ENCODE results near the gene CTIF. TPM values are rescaled to one million over a fixed set of nuclear protein-coding genes. Genes with fewer than 3 reads are reported as not detected.

CTIF gene
- total RNA-seq, 4 donors from 2014 or later, result 29.0 to 61.5 (median 37.7) TPM

DNA sequence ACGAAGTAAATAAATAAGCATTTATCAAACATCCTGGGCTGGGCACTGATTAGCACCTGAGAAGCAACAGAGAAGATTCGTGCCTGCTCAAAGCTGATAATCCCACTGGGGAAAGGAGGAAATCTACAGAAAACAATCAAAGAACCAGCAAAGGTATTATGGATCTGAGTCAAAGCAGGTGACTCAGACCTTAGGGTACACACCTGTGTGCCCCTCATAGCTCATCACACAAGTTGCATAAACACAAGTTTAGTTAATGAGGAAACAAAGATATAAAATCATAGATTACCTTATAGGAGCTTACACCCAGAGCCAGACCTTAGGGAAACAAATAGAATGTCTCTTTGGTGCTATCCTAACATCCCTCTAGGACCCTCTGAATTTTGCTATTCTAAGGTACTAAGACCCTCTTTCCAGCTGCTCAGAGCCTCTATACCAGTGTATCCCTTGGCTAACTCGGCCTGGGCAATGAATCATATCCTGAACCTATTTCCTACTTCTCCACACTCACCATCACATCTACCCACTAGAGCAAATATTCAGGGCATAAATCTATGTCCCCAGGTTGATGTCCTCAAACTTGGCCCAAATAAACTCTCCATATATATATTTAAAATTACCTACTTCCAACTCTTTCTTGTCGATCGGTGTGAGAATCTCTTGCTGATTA lies 19.3 kb upstream of the CTIF start:
- no peaks in the 10 kb centered on the region for H3K27me3 ChIP-seq
- WGBS, result 74% methylated on average over 5 of the region's 5 CpGs
- H3K9me3 ChIP-seq, result no peaks in the 10 kb centered on the region
- no peak overlapping the region for H3K4me3 ChIP-seq
- H3K4me1 ChIP-seq, result no peaks in the 10 kb centered on the region
- no peak overlapping the region for H3K27ac ChIP-seq
- TF ChIP-seq, protein P1, sequence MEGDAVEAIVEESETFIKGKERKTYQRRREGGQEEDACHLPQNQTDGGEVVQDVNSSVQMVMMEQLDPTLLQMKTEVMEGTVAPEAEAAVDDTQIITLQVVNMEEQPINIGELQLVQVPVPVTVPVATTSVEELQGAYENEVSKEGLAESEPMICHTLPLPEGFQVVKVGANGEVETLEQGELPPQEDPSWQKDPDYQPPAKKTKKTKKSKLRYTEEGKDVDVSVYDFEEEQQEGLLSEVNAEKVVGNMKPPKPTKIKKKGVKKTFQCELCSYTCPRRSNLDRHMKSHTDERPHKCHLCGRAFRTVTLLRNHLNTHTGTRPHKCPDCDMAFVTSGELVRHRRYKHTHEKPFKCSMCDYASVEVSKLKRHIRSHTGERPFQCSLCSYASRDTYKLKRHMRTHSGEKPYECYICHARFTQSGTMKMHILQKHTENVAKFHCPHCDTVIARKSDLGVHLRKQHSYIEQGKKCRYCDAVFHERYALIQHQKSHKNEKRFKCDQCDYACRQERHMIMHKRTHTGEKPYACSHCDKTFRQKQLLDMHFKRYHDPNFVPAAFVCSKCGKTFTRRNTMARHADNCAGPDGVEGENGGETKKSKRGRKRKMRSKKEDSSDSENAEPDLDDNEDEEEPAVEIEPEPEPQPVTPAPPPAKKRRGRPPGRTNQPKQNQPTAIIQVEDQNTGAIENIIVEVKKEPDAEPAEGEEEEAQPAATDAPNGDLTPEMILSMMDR (IDR thresholded peaks at IDR 0.05), result no peak
- no peak for TF ChIP-seq POLR2AphosphoS5 (IDR thresholded peaks at IDR 0.05)
- TF ChIP-seq POLR2A (IDR thresholded peaks at IDR 0.05), result no peak
- no peak for TF ChIP-seq EP300 (IDR thresholded peaks at IDR 0.05)
- DNase-seq (ENCODE audit: low spot score in 2 of 2), result no peak
- H3K36me3 ChIP-seq, result no peaks in the 10 kb centered on the region

DNA sequence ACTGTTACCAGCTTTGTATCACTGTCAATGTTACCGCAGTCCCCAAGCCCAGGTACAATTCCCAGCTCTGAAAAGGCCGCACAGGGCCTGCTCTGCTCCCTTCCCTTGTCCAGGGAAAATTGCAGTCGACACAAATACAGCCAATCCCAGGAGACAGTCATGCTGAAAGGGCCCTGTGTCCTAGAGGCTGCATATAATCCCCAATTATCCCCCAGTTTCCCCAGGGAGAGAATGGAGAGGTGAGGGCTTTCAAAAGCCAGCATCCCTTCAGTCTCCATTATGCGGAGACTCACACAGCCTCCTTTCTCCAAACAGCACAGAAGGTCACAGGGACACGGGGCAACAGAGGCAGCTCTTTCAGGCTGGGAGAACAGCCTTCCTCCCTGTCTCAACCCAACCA lies 17.1 kb upstream of the CTIF start:
- Histone ChIP-seq H3K27ac (no peak overlapping the region), H3K4me1 (no peaks in the 10 kb centered on the region), H3K9me3 (no peaks in the 10 kb centered on the region), H3K4me3 (no peak overlapping the region), H3K27me3 (no peaks in the 10 kb centered on the region), H3K36me3 (no peaks in the 10 kb centered on the region)
- no peak for DNase-seq (ENCODE audit: low spot score in 2 of 2)
- no peak for TF ChIP-seq POLR2AphosphoS5 (IDR thresholded peaks at IDR 0.05)
- TF ChIP-seq POLR2A (IDR thresholded peaks at IDR 0.05), result no peak
- TF ChIP-seq EP300 (IDR thresholded peaks at IDR 0.05), result no peak
- TF ChIP-seq, protein P1 (IDR thresholded peaks at IDR 0.05), result no peak
- 80% methylated on average over 4 of the region's 5 CpGs for WGBS

DNA sequence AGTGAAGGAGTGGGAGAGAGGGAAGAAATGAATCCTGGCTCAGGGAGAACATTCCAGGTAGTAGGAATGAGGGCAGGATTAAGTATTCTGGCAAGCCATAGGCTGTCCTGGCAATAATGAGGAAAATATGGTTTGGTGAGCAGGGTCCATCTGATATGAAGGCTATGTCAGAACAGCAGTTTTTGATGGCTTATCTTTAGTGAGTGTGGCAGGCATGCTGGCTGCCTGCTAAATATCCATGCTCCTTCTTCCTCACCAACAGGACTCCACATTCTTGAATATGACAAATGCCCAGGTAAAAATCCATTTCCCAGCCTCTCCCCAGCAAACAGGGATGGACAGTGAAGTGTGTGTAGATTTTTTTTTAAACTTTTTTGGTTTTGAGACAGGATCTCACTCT lies 13.2 kb upstream of the CTIF start:
- Histone ChIP-seq H3K4me1 (no peaks in the 10 kb centered on the region), H3K36me3 (no peaks in the 10 kb centered on the region), H3K4me3 (no peak overlapping the region), H3K27ac (no peak overlapping the region), H3K9me3 (no peaks in the 10 kb centered on the region), H3K27me3 (peaks cover 6% of the 10 kb centered on the region)
- no peak for DNase-seq (ENCODE audit: low spot score in 2 of 2)
- TF ChIP-seq POLR2AphosphoS5 (IDR thresholded peaks at IDR 0.05), result no peak
- TF ChIP-seq, protein P1 (IDR thresholded peaks at IDR 0.05), result no peak

DNA sequence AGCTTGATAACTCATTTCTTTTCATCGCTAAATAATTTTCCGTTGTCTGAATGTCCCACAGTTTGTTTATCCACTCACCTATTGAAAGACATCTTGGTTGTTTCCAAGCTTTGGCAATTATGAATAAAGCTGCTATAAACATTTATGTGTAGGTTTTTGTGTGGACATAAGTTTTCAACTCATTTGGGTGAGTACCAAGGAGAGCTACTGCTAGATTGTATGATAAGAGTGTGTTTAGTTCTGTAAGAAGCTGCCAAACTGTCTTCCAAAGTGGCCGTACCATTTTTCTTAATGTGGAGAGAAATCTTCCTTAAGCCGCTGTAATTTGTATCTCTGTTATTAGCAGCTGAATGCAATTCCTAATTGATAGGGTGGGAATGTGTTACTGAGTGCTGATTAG lies 11.4 kb upstream of the CTIF start:
- TF ChIP-seq POLR2A (IDR thresholded peaks at IDR 0.05) (no peak), EP300 (IDR thresholded peaks at IDR 0.05) (no peak), POLR2AphosphoS5 (IDR thresholded peaks at IDR 0.05) (no peak)
- TF ChIP-seq, protein P1 (IDR thresholded peaks at IDR 0.05), result no peak
- Histone ChIP-seq H3K36me3 (no peaks in the 10 kb centered on the region), H3K9me3 (no peaks in the 10 kb centered on the region), H3K27ac (no peak overlapping the region), H3K27me3 (peaks cover 6% of the 10 kb centered on the region), H3K4me3 (no peak overlapping the region), H3K4me1 (no peaks in the 10 kb centered on the region)
- DNase-seq (ENCODE audit: low spot score in 2 of 2), result no peak
- 80% methylated on average over 4 of the region's 4 CpGs for WGBS

DNA sequence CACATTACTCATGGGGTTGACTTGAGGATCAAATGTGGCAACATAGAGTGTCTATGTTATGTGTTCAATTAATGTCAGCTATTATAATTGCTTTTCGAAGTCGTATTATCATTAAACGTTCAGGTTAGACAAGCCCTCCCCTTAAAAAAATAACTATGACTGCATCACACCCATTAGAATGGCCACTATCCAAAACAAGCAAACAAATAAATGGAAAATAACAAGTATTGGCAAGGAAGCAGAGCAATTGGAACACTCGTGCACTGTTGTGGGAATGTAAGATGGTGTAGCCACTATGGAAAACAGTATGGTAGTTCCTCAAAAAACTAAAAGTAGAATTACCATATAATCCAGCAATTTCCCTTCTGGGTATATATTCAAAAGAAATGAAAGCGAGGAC lies 10.0 kb upstream of the CTIF start:
- Histone ChIP-seq H3K4me1 (no peaks in the 10 kb centered on the region), H3K4me3 (no peak overlapping the region), H3K9me3 (no peaks in the 10 kb centered on the region), H3K36me3 (no peaks in the 10 kb centered on the region), H3K27me3 (peaks cover 6% of the 10 kb centered on the region), H3K27ac (no peak overlapping the region)
- TF ChIP-seq EP300 (IDR thresholded peaks at IDR 0.05) (no peak), POLR2A (IDR thresholded peaks at IDR 0.05) (no peak), POLR2AphosphoS5 (IDR thresholded peaks at IDR 0.05) (no peak)
- TF ChIP-seq, protein P1 (IDR thresholded peaks at IDR 0.05), result no peak
- no peak for DNase-seq (ENCODE audit: low spot score in 2 of 2)
- 70% methylated on average over 5 of the region's 5 CpGs for WGBS
